GM12801 (cell line): Measurements from ENCODE around the gene PTK6.

Source experiments
- CTCF ChIP-seq: IDR thresholded peaks from one replicate; pipeline ENCODE4 v1.5.1; 2011; ENCODE audit warnings: control low read depth; ENCODE audit not compliant: insufficient read length; ENCODE audit errors: extremely low read depth

PTK6 gene

DNA sequence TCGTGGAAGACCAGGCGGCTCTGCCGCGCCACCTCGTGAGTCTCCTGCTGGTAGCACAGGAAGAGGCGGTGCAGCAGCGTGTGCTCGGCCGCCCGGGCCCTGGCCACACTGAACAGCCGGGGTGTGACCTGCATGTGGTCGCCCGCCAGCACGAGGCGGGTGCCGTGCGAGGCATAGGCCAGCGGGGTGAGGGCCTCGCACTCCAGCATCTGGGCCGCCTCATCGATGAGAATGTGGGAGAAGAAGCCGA, 29.9 kb upstream of the PTK6 start:
- no peak for TF ChIP-seq CTCF

DNA sequence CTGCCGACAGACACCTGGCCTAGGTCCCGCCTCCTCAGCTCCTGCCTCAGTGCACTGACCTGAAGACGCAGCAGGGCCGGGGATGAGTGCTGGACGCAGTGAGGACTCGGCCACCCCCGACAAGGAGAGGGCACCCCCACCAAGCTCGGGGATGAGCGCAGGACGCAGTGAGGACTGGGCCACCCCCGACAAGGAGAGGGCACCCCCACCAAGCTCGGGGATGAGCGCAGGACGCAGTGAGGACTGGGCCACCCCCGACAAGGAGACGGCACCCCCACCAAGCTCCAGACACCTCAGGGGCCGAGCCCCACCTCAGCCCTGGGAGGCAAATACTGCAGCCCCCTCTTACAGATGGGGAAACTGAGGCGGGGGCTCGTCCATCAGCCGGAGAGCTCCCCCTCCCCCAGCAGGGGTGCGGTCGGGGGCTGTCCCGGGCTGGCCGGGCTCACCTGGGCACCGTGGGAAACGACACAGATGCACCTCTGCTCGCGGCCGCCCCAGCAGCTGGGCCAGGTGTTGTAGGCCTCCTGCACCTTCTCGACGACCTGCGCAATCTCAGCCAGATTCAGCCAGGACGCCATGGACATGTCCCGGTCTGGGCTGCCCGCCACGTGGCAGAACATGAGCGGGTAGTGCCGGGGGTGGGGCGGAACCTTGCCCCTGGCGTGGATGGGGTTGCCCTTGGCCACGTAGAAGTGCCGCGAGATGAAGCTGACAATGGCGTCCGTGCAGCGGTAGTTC, 29.4 kb upstream of the PTK6 start:
- no peak for TF ChIP-seq CTCF

GRCh38 chr20:63565699-63566335, 28.6 kb upstream of the PTK6 start:
- TF ChIP-seq CTCF: no peak

DNA sequence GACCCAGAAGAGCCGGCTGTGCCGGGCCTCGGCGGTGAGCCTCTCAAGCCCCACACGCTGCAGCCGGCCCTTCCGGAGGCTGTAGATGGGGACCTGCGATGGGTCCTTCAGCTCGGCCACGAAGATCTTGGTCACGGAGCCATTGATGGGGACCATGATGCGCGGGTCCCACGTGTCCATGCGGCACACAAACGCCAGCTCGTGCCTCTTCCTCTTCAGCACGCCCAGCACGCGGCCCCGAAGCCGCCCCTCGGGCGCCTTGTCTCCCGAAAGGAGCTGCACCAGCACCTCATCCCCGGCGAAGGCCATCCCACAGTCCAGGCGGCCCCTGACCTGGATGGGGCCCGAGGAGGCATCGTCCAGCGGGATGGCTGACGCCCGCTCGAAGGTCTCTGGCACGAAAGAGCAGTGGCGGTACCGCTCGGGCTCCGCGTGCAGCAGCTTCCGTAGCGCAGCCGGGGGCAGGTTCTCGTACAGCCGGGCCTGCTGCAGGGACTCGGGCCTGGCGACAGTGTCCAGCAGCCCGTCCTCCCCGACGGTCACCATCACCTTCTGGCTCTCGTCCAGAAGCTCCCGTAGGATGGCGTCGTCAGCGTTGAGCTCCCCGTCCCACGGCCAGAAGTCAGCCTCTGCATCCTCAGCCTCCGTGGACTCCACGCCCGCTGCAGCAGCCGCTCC, 28.0 kb upstream of the PTK6 start:
- no peak for TF ChIP-seq CTCF

GRCh38 chr20:63564036-63564810, 27.0 kb upstream of the PTK6 start:
- no peak for TF ChIP-seq CTCF

DNA sequence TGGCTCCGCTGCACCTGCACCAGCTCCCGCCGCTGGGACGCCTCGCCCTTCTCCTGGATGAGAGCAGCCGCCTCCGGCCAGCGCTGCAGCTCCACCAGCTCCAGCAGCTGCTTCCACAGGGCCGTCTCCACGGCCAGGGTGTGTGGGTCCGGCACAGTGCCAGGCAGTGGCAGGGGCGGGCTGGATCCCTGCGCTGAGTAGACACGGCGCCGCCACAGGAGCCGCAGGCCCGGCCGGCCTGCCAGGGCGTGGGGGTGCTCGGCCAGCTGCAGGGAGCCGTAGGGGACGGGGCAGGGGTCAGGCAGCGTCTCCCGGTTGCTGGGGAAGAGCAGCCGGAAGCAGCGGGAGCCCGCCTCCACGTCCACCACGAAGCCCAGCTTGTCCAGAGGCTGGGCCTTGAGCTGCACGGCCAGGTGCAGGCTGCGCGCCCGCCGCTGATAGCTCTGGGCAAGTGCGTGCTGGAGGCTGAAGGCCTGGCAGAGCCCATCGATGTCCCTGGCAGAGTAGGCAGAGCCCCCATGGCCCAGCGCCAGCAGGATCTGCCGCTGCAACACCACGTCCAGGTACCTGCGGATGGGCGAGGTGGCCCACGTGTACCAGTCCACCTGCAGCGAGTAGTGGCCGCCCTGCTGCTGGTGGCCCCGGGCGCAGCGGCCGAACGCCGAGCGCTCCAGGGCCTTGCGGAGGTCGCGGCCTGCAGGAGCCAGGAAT, 26.2 kb upstream of the PTK6 start:
- TF ChIP-seq CTCF: no peak
